Cortex of kidney (tissue), 1 donor: Measurements from ENCODE around the gene CELF6.

Source experiments
- DNase-seq: peaks from one replicate; lab custom pipeline; 2025; lab: John Stamatoyannopoulos, UW

The CELF6 gene

GRCh38 chr15:72319985-72320671 is at the start of gene CELF6:
TSS of gene CELF6 (minus strand) at chr15:72320157. CDS start at chr15:72319874, 283 bp downstream.
- peak; percentile 22 for DNase-seq

- no peak for DNase-seq
Measured at GRCh38 chr15:72368899-72369298, 48.9 kb upstream of the CELF6 start.

GRCh38 chr15:72368325-72368724 is 48.4 kb upstream of the CELF6 start:
- no peak for DNase-seq

- DNase-seq, result no peak
Measured at GRCh38 chr15:72365844-72366243, 45.9 kb upstream of the CELF6 start.

GRCh38 chr15:72361176-72361575 is 41.2 kb upstream of the CELF6 start:
- DNase-seq, result no peak

- no peak for DNase-seq
Measured at GRCh38 chr15:72358650-72359171, 38.8 kb upstream of the CELF6 start.

DNA sequence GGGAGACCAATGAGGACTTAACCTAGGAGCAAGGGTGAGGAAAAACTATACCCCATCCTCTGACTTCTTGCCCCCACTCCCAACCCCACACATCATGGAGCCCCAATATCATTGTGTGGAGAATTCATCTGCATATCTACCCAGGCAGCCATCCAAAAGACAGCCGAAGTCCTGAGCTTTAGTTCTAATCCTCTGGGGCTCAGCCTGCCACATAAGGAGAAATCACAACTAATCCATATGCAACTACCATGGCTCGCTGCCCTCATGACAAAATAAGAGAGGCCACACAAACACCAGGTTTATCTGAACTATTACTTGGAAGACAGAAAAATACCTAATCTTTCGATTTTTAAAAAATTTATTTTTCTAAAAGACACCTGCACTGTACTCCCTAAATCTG is 38.2 kb upstream of the CELF6 start:
- DNase-seq, result no peak

- DNase-seq, result no peak
Measured at GRCh38 chr15:72354496-72354895, 34.5 kb upstream of the CELF6 start.

DNA sequence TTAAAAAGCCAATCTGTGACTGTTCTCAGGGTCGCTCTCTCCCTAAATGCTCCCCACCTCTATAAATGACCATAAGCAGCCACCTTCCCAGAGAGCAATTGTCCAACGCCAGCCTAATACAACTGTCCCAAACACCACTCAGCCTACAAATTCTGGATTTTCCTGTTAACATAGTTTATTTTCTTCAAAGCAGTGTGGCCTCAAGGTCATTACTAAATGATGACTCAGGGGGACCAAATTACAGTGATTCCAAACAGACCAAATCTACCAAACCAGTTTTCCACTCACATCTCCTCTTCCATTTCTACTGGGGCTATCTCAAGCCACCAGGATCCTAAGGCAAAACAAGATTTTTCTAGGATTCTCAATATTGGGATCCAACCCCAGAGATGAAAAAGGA is 33.3 kb upstream of the CELF6 start:
- DNase-seq, result no peak

DNA sequence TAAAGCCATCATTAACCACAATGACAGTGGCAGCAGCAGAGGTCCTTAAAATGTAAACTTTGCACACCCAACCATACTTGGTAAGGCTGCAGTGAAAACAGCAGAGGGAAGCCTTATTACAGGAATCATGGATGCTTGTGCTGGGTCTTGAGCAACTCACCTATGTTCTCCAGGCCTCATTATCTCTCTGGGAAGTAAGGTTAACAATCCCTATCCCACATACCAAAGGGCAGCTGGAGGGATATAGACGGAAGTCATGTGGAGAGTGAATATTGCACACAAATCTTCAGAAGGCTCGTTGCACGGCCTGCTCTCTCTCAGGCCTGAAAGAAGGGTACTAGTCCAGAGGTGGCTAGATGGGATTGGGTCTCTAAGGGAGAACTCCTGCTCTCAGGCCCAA is 25.8 kb upstream of the CELF6 start:
- DNase-seq, result no peak

- no peak for DNase-seq
Measured at GRCh38 chr15:72345280-72345679, 25.3 kb upstream of the CELF6 start.

- DNase-seq, result no peak
Measured at GRCh38 chr15:72344602-72345001, 24.6 kb upstream of the CELF6 start.

- DNase-seq, result no peak
Measured at GRCh38 chr15:72342385-72342784, 22.4 kb upstream of the CELF6 start.

DNA sequence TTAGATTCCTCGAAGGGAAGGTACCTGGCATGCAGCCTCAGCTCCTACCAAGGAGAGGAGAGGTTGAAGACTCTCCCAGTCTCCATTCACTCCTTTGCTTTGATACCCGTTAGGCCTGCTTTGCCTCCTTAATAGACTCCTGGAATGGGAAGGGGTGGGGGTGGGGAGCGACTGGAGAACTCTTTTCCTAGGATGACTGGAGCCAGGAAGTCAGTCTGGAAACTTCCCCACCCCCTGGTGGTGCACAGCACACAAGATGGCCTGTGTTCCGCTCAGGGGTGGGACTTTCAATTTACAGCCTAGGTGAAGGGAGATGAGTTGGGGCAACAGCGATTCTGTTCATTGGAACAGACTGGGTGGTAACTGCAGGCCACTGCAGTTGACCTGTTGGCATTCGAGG is 21.4 kb upstream of the CELF6 start:
- no peak for DNase-seq

DNA sequence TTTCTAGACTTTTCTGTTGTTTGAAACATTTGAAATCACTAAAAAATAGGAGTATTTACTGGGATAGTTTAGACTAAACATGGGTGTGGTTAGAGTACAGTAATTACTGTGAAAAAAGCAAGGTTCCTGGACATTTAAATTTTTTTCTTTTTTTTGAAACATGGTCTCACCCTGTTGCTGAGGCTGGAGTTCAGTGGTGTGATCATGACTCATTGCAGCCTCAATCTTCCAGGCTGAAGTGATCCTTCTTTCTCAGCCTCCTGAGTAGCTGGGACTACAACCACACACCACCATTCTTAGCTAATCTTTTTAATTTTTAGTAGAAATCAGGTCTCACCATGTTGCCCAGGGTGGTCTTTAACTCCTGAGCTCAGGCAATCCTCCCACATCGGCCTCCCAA is 20.4 kb upstream of the CELF6 start:
- no peak for DNase-seq

DNA sequence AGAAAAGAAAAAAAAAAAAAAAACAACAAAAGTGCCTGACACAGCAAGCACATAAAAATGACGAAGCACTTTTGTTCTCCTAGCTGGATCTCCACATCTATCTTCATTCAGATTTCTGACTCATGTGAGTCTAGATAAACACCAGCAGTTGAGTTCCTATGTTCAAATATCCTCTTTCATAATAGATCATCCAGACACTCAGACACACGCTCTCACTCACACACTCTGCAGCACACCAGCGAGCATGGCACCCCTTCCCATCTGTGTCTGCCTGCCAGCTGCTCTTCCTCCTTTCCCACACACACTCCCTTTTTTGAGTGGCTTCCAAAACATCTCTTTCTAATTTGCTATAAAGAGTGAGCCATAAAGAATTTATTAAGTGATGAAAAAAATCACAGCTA is 19.8 kb upstream of the CELF6 start:
- no peak for DNase-seq

GRCh38 chr15:72338617-72339321 is 18.8 kb upstream of the CELF6 start:
- no peak for DNase-seq

DNA sequence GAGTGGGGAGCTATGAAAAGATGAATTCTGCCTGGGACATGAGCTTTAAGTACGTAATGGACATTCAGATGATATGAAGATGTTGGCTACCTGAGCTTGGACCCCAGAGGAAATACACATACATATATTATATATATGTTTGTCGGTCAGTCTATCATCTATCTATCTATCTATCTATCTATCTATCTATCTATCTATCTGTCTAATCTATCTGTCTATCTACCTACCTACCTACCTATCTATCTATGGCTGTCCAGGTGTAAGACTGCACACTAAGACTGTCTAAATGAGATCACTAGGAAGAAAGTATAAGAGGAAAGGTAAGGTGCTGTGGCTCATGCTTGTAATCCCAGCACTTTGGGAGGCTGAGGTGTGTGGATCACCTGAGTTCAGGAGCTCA is 18.2 kb upstream of the CELF6 start:
- DNase-seq, result no peak

DNA sequence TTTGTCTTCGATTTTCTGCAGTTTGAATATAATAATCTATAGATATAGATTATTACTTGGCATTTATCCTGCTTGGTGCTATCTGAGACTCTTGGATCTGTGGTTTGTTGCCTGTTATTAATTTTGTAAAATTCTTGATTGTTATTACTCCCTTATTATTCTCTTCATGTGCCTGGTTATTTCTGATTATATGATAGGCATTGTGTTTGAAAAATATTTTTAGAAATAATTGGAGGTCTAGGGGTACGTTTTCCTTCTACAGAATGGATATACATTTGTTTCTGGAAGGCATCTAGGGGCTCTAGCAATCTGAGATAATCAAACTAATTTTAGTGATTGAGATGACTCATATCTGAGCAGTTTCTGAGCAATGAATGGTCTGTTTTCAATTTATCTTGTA is 14.9 kb upstream of the CELF6 start:
- DNase-seq, result no peak

DNA sequence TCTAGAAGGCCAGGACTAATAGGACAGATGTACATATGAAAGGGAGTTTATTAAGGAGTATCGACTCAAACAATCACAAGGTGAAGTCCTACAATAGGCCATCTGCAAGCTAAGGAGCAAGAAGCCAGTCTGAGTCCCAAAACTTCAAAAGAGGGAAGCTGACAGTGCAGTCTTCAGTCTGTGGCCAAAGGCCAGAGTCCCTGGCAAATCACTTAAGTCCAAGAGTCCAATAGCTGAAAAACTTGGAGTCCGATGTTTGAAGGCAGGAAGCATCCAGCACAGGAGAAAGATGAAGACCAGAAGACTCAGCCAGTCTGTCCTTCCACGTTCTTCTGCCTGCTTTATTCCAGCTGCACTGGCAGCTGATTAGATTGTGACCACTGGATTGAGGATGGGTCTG is 11.1 kb upstream of the CELF6 start:
- DNase-seq, result no peak

DNA sequence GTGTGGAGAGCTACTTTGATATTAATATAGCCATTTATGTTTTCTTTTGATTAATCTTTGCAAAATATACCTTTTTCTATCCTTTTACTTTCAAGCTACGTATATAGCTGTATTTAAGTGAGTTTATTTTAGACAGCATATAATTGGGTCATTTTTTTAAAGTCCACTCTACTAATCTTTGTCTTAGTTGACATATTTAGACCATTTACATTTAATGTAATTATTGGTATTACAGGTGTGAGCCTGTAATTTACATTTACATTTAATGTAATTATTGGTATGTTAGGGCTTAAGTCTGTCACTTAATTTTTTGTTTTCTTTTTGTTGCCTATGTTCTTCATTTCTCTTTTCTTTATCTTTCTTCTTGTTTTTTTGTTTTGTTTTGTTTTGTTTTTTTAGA is 3.8 kb upstream of the CELF6 start:
- no peak for DNase-seq

DNA sequence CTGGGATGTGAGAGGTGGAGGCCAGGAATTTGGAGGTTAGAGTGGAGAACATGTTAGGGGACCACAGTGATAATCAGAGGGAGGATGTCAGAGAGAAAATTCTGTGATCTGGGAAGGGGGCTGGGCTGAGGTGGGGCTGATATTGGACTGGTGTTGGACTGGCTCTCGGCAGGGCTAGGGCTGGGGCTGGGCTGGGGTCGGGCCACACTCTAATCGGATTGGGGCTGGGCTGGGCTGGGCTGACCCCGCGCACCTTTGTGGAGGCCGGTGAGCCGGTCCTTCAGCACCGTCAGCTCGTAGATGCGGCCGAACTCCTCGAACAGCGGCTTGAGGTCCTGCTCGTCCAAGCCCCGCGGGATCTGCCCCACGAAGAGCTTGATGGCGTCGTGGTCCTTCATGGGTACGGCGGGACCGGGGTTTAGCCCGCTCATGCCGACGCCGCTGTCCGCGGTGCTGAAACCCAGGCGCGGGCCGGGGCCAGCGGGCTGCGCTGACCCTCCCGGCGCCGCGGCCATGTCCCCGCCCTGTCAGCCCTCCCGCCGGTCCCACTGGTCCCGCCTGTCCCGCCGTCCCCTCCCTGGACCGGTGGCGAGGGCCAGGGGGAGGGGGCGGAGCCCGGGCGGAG is 485 bp downstream of the CELF6 start:
- DNase-seq, result no peak

DNA sequence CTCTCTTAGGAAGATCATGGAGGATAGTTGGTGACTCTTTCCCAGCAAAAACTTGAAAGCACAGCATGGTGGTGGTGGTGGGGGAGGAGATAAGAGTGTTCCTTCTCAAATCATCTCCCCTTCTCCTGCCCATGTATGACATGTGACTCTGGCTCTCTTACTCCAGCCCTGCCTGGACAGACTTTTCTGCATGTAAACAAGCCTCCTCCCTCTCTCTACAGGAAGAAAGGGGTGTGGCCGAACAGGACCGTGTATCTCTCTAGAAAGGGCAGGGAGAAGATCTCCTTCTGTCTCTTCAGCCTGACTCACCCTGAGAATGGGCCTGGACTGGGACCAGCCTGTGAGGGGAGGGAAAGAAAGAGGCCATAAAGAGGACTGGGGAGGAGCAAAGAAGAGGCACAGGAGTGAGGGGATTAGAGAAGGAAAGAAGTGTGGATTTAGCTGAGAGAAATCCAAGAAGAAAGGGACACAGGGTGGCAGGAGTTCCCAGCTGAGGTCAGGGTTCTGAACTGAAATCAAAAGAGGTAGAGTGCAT is 1.5 kb downstream of the CELF6 start:
- DNase-seq, result no peak
